Skeletal muscle satellite cell (primary cell): ENCODE measurements around the gene HLA-DQB2. TPM values are rescaled to one million over a fixed set of nuclear protein-coding genes. Genes with fewer than 3 reads are reported as not detected.
"Not testable (repeated sequence)": the region's sequence is repeated elsewhere in the genome, so short reads cannot be mapped to it uniquely, and the experiment has no call there.

Experiments used
- H3K27me3 ChIP-seq: 2 replicates; pipeline ENCODE4 v1.7.0; 2013; ENCODE audit warnings: low read length; ENCODE audit not compliant: control insufficient read depth, insufficient read depth
- H3K36me3 ChIP-seq: 2 replicates; pipeline ENCODE4 v1.7.0; 2013; ENCODE audit warnings: mild to moderate bottlenecking, control low read depth, low read length; ENCODE audit not compliant: insufficient read depth
- H3K4me1 ChIP-seq: 2 replicates; pipeline ENCODE4 v1.7.0; 2013; ENCODE audit warnings: low read length; ENCODE audit not compliant: control insufficient read depth, insufficient read depth
- H3K4me2 ChIP-seq: 2 replicates; pipeline ENCODE4 v1.7.0; 2013; ENCODE audit warnings: mild to moderate bottlenecking, low read length
- H3K4me3 ChIP-seq: 2 replicates; pipeline ENCODE4 v1.7.0; 2013; ENCODE audit warnings: low read length
- H3K9ac ChIP-seq: 2 replicates; pipeline ENCODE4 v1.7.0; 2013; ENCODE audit warnings: mild to moderate bottlenecking, low read depth, low read length, moderate library complexity
- H3K9me3 ChIP-seq: replicated peaks from 2 replicates; pipeline ENCODE4 v1.7.0; 2013; ENCODE audit warnings: mild to moderate bottlenecking, control low read depth, low read length
- total RNA-seq: library from RNA; depleted of rRNA; stranded (reverse); fragments of >200 nt; gene quantifications from 2 replicates; pipeline ENCODE4 v1.2.3, GENCODE V29; 2012; rRNA removed

HLA-DQB2 gene
- total RNA-seq: not detected in 2 replicates

DNA sequence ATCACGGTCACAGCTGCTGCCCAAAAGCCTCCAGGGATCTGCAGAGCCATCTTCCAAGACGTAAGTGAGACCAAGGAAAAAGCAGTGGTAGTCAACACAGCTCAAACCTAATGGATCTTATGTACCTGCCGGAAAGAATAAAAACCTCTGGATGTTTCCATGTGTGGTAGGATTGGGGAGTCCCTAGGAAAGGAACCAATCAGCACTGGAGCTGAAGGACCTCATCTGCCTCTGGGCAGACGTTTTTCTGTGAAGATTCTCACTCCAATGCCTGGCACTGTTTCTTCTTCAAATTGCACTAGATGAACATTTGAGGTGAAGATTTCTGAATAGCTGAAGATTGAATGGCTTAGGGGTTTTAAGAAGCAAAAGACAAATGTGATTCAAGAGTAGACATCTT, at the start of gene HLA-DQB2:
HLA-DQB2 (minus strand) TSS at position 112 of the 400 bp plus-strand sequence; CDS start at position 50, 62 bp downstream.
- Histone ChIP-seq H3K4me2 (no peak within 1 kb of the TSS), H3K9me3 (no peaks in the 10 kb centered on the region), H3K4me1 (no peaks in the 10 kb centered on the region), H3K27me3 (peaks cover 35% of the 10 kb centered on the region), H3K9ac (no peak within 1 kb of the TSS), H3K36me3 (no peaks in the 10 kb centered on the region), H3K4me3 (no peak within 1 kb of the TSS)

DNA sequence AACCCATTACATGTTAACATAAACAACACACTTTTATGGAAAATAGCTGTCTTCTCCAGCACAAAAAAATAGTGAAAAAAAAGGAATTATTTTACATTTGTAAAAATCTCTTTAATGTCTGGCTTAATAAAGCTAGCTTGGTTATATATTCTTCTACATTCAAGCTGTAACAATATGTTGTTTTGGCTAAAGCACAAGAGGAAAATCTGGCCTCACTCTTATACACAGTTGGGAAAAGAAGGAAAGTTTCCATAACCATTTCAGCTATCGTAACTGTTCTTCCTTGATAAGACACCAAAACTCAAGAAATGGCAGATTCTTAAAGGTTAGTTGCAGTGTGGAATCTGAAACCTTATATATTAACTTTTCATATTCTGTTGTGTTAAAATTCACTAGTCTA, 45.8 kb upstream of the HLA-DQB2 start:
- Histone ChIP-seq H3K9ac (no peak overlapping the region), H3K4me3 (no peak overlapping the region), H3K36me3 (no peaks in the 10 kb centered on the region), H3K9me3 (no peaks in the 10 kb centered on the region), H3K4me1 (peaks cover 6% of the 10 kb centered on the region), H3K4me2 (no peak overlapping the region), H3K27me3 (peaks cover 38% of the 10 kb centered on the region)

DNA sequence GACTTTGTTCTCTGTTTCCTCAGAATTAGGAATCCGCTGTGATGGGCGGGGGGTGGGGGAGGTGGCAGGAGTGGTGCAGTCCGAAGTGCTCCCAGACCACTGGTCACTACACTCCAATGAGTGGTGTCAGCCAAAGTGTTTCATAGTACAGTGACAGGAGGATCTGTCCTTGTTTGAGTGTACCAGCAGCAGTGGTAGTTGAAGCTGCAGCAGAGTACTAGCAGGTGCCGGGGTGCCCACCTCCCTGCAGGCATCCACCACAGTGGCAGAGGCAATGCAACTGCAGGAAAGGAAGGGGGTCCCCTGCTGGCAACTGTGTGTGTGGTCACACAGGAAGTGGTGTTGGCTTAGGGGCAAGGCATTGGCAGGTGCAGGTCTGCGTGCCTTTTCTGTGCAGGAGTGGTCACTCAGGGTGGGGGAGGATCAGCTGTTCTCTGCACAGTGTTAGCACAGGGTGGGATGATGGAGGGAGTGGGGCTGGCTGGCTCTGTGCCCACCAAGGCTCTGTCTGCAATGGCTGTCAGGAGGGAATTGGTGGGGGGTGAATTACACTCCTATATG, 43.8 kb upstream of the HLA-DQB2 start:
- Histone ChIP-seq H3K4me2 (no peak overlapping the region), H3K27me3 (peaks cover 42% of the 10 kb centered on the region), H3K9ac (no peak overlapping the region), H3K4me1 (peaks cover 6% of the 10 kb centered on the region), H3K36me3 (no peaks in the 10 kb centered on the region), H3K4me3 (no peak overlapping the region), H3K9me3 (no peaks in the 10 kb centered on the region)

DNA sequence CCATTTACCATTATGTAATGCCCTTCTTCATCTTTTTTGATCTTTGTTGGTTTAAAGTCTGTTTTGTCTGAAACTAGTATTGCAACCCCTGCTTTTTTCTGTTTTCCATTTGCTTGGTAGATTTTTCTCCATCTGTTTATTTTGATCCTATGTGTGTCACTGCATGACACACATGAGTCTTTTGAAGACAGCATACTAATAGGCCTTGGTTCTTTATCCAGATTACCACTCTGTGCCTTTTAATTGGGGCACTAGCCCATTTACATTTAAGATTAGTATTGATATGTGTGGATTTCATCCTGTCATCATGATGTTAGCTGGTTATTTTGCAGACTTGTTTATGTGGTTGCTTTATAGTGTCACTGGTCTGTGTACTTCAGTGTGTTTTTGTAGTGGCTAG, 42.1 kb upstream of the HLA-DQB2 start:
- not testable (repeated sequence) for H3K4me1 ChIP-seq, H3K4me3 ChIP-seq, H3K36me3 ChIP-seq, H3K9ac ChIP-seq, H3K4me2 ChIP-seq, H3K9me3 ChIP-seq
- H3K27me3 ChIP-seq: peaks cover 56% of the 10 kb centered on the region

DNA sequence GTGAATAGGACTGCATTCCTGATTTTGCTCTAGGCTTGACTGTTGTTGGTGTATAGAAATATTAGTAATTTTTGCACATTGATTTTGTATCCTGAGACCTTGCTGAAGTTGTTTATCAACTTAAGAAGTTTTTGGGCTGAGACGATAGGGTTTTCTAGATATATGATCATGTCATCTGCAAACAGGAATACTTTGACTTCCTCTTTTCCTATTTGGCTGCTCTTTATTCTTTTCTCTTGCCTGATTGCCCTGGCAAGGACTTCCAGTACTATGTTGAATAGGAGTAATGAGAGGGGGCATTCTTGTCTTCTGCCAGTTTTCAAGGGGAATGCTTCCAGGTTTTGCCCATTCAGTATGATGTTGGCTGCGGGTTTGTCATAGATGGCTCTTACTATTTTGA, 40.1 kb upstream of the HLA-DQB2 start:
- no peak overlapping the region for H3K4me3 ChIP-seq
- H3K4me2 ChIP-seq: no peak overlapping the region
- H3K9me3 ChIP-seq: no peaks in the 10 kb centered on the region
- H3K36me3 ChIP-seq: no peaks in the 10 kb centered on the region
- H3K27me3 ChIP-seq: peaks cover 68% of the 10 kb centered on the region
- no peak overlapping the region for H3K9ac ChIP-seq
- H3K4me1 ChIP-seq: peaks cover 6% of the 10 kb centered on the region

DNA sequence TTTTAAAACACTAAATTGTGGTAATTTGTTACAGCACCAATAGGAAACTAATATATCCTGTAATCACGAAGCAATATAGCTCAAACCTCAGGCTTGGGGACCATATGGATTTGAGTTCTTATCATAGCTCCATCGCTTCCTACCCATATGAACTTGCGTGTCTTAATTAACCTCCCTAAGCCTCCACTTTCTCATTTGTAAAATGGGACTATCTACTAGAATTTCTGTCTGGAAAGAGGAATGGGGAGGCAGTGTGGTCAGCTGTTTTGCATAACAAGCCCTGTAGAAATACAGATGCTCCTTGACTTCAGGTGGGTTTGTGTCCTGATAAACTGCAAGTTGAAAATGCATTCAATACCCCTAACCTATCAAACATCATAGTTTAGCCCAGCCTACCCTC, 36.4 kb upstream of the HLA-DQB2 start:
- Histone ChIP-seq H3K9ac (no peak overlapping the region), H3K9me3 (no peaks in the 10 kb centered on the region), H3K4me3 (no peak overlapping the region), H3K4me1 (peaks cover 7% of the 10 kb centered on the region), H3K36me3 (no peaks in the 10 kb centered on the region), H3K27me3 (peaks cover 87% of the 10 kb centered on the region), H3K4me2 (no peak overlapping the region)

DNA sequence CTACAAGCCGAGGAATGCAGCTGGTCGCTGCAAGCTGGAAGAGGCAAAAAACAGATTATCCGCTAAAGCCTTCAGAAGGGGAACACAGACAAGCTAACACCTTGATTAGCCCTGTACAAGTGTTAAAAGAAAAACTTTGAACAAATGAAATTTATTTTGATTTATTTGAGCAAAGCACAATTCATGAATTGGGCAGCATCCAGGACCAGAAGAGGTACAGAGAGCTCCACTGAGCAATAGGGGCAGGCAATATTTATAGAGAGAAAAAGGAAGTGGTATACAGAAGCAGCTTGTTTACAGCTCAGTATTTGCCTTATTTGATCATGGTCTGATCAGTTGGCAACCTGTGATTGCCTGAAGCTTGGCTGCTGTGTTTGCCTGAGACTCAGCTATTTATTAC, 35.8 kb upstream of the HLA-DQB2 start:
- peaks cover 87% of the 10 kb centered on the region for H3K27me3 ChIP-seq
- peaks cover 7% of the 10 kb centered on the region for H3K4me1 ChIP-seq
- H3K36me3 ChIP-seq: no peaks in the 10 kb centered on the region
- H3K9ac ChIP-seq: no peak overlapping the region
- H3K4me2 ChIP-seq: no peak overlapping the region
- H3K9me3 ChIP-seq: no peaks in the 10 kb centered on the region
- no peak overlapping the region for H3K4me3 ChIP-seq

DNA sequence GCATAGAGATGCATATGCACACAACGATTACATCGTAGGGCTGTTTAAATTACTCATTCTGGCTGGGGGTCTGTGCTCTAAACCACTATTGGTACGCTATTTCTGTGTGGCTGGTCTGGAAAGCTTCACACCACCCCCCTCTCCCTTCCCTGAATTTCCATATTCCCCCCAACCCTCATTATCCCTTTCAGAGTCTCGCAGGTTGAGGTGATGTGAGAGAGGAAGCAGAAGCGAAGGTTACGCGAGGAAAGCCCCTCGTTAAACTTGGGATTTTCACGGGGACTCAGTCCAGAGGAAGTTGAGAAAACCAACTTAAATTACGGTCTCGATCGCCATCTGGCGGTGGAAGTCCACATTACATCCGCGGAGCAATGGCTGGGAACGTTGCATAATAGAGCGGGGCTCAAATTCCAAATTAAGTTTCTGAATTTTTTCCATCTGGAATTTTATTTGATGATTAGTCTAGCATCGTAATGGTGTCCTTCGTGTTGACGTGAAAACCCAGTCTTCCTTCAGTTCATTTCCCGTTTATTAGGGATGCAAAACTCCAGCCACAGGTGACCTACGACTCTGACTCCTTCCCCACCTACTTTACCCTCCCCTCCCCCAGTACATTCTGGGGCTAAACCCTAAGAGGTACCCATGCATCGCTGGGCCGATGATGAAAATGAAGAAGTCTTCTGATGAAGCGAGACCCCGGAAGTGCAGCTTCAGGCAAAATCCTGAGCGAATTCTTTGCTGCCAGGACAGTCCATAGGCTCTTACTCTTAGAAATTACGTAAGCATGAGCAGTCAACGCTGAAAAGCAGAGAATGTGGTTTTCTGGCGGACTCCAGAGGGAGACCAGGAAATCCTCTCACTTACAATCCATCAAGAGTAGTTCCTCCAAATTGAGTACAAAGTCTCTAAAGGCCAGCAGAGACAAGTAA, 33.8 kb upstream of the HLA-DQB2 start:
- Histone ChIP-seq H3K27me3 (peaks cover 86% of the 10 kb centered on the region), H3K36me3 (no peaks in the 10 kb centered on the region), H3K4me2 (peak overlapping the region; percentile 76), H3K9ac (peak overlapping the region; percentile 14), H3K9me3 (no peaks in the 10 kb centered on the region), H3K4me1 (peaks cover 7% of the 10 kb centered on the region), H3K4me3 (peak overlapping the region; percentile 50)

DNA sequence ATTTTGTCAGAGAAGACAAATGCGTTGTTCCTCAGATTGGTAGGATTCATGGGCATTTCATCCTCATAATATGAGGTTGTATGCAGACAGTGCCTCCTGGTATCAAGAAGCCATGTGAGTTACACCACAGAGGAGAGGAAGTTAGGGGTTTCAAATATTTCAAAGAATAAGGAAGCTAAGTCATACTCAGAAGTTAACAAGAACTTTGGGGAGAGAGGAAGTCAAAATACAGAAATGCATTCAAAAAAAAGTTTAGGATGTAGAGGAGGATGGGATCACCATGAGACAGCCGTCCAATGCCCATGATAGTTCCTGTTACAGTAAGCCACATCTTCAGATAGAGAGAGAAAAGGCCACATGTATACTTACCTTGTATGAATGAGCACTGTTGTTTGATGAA, 31.2 kb upstream of the HLA-DQB2 start:
- no peak overlapping the region for H3K9ac ChIP-seq
- H3K4me1 ChIP-seq: peaks cover 7% of the 10 kb centered on the region
- H3K9me3 ChIP-seq: no peaks in the 10 kb centered on the region
- no peak overlapping the region for H3K4me2 ChIP-seq
- H3K4me3 ChIP-seq: no peak overlapping the region
- H3K27me3 ChIP-seq: peaks cover 79% of the 10 kb centered on the region
- no peaks in the 10 kb centered on the region for H3K36me3 ChIP-seq

DNA sequence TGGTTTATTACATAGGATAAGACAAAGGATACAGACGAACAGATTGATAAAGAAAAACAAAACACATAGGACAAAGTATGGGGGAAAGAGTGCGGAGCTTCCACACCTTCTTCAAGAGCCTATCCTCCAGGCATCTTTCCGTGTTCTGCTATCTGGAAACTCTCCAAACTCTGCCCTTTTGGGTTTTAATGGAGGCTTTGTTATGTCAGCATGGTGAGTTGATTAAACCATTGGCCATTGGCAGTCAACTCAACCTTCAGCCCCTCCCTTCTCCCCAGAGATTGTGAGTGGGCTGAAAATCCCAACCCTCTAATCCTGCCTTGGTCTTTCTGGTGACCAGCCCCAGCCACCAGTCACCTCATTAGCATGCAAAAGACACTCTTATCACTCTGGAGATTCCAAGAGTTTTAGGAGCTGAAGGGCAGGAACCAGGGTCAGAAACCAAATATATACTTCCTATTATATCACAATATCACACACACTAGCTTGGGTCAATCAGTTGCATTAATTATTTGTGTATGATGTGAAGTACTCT, 29.6 kb upstream of the HLA-DQB2 start:
- Histone ChIP-seq H3K27me3 (peaks cover 65% of the 10 kb centered on the region), H3K4me2 (no peak overlapping the region), H3K36me3 (no peaks in the 10 kb centered on the region), H3K9ac (no peak overlapping the region), H3K4me1 (peaks cover 7% of the 10 kb centered on the region), H3K4me3 (no peak overlapping the region), H3K9me3 (no peaks in the 10 kb centered on the region)

DNA sequence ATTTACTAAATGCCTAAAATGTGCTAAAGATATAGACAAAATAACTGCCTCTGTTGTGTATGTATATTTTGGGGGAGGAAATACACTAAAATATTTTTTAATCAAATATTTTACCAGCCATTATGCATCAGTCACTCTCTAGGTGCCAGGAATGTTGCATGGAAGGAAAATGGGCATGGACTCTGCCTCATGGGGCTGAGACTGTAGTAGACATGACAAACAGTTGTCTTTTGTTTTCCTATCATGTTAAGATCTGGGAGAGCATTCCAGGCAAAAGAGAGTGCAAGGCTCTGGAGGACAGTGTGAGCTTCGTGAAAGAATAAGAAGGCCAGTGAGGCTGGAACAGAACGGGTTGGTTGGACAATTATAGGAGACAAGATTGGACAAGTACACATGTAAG, 27.0 kb upstream of the HLA-DQB2 start:
- Histone ChIP-seq H3K36me3 (no peaks in the 10 kb centered on the region), H3K9me3 (no peaks in the 10 kb centered on the region), H3K27me3 (peaks cover 48% of the 10 kb centered on the region), H3K4me3 (no peak overlapping the region), H3K4me1 (no peaks in the 10 kb centered on the region), H3K4me2 (no peak overlapping the region), H3K9ac (no peak overlapping the region)
